NCI-H510A treated with DMSO at 0.1 percent for 48 hours (cell line): Measurements from ENCODE around the gene MIF4GD.

Experiments
- DNase-seq: peaks from one replicate; lab custom pipeline; 2025; lab: John Stamatoyannopoulos, UW

MIF4GD gene

GRCh38 chr17:75232786-75233185 is 38.2 kb downstream of the MIF4GD start:
- no peak for DNase-seq

- DNase-seq, result no peak
These were observed 39.1 kb downstream of the MIF4GD start for GRCh38 chr17:75231741-75232464.

- DNase-seq, result no peak
These were observed 40.0 kb downstream of the MIF4GD start for GRCh38 chr17:75231071-75231470.

- DNase-seq, result no peak
These were observed 42.2 kb downstream of the MIF4GD start for GRCh38 chr17:75228847-75229246.

- DNase-seq, result no peak
These were observed 42.7 kb downstream of the MIF4GD start for GRCh38 chr17:75228305-75228704.

GRCh38 chr17:75227729-75228128 is 43.3 kb downstream of the MIF4GD start:
- no peak for DNase-seq

- DNase-seq, result no peak
These were observed 46.0 kb downstream of the MIF4GD start for GRCh38 chr17:75225016-75225415.

- DNase-seq, result no peak
These were observed 51.2 kb downstream of the MIF4GD start for GRCh38 chr17:75219815-75220214.

GRCh38 chr17:75218131-75218530 is 52.9 kb downstream of the MIF4GD start:
- no peak for DNase-seq
